Right forelimb (tissue), 1 donor: ENCODE data around the gene CGN.
"Not testable (repeated sequence)": the region's sequence is repeated elsewhere in the genome, so short reads cannot be mapped to it uniquely, and the experiment has no call there.

Source experiments
- DNase-seq: peaks from one replicate; pipeline ENCODE4 v3.0.0-alpha.2; 2018

The CGN gene

DNA sequence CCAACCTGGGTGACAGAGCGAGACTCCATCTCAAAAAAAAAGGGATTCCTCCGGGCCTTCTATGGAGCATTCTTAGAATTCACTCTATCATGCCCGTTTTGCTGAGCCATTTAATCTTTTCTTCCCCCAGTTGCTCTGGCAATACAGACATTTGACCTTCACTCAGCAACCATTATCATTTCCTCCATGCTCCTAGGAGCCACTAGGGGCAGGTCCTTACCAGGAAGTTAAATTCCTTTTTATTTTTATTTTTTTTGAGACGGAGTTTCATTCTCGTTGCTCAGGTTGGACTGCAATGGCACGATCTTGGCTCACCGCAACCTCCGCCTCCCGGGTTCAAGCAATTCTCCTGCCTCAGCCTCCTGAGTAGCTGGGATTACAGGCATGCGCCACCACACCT is 9.7 kb upstream of the CGN start:
- no peak for DNase-seq

DNA sequence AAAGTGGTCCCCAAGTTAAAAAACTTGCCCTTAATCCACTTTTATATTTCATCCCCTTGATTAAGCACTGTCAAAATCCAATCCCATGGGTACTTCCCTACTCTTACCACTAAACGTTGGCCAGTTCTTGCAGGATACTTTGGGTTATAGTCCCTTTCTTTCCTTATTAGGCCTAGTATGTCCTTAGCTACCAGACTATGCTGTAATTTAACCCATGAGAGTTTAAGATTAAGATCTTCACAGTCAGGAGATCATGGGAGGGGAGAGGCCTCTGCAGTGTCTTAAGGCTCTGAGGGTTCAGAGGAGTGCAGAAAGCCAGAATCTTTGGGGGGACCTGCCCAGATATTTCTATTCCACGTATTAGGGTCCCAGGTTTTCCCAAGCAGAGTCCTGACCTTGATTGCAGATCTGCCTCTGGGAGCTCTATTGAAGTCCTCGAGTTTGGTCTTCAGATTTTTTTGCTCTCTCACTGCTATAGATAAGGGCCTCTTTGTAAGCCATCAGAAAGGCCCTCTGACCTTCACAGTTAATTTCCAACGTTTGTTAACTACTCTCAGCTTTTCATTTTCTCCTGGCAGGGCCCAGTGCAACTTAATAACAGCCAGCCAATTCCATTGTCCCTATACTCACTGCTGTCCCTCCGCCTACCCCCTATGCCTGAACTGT is 9.0 kb upstream of the CGN start:
- DNase-seq: no peak

DNA sequence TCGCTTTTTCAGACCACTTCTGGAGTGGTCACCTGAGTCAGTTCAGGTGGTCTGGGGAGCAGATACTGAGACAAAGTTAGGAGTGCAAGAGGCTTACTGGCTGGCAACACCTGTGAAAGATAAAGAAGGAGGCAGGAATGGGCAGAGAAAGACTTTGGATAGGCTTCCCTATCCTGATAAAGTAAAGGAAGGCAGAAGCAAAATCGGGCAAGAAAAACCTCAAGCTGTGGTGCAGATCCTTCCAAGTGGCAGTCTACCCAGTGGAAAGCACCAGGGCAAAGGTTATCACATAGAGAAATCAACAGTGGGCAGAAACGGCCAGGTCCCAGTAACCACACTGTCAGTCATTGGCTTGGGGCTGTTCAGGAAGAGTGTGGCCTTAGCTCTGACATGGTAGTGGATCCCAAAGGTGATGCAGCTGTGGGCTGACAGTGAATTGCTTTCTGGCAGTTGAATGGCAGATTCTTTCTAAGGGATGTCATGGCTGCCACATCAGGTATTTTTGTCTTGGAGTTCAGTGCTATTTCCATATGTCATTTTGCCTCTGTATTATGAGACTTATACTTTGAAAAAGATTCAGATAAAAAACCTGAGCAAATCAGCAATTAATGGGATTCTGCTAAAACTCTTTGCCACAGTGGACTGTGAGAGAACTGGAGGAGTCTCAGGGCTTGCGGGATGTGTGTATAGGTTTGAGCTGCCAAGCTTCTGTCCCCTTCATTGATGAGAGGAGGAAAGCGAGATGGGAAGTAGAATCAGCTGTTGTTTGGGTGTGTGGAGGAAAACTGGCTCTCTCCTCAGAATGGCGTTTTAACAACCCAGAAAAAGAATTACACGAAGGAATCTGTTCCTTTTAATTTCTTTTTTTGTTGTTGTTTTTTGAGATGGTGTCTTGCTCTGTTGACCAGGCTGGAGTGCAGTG is 8.1 kb upstream of the CGN start:
- no peak for DNase-seq

DNA sequence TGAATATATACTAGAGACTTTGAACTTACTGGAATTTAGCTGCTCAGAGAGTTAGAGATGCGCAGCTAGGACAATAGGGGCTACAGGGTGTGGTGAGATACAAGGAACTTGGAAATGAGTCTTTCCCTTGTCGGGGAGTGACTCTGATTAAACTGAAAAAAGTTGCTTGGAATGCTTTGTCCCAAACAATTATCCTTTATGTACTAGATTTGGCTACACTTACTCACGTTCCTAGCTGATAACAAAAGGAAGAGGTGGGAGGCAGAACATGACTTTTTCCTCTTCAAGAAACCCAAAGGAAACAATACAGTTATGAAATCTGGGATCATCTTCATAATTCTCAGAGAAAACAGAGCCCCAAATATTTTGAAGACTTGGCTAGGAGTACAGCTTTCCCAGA is 6.9 kb upstream of the CGN start:
- DNase-seq: no peak

DNA sequence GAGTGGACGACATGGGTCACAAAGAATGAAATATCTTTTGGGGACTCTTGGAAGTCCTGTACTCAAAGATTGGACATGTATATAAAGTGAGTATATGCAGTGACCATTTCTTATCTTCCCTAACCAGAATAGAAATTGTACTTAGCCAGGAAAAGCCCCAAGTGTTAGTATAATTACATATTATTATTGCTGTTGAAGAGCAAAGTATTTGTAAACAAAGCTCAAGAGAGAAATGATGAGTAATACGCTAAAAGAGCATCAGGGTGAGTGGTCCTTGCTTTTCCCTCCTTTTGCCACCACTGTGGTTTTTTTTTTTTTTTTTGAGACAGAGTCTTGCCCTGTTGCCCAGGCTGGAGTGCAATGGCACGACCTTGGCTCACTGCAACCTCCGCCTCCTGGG is 6.4 kb upstream of the CGN start:
- no peak for DNase-seq

DNA sequence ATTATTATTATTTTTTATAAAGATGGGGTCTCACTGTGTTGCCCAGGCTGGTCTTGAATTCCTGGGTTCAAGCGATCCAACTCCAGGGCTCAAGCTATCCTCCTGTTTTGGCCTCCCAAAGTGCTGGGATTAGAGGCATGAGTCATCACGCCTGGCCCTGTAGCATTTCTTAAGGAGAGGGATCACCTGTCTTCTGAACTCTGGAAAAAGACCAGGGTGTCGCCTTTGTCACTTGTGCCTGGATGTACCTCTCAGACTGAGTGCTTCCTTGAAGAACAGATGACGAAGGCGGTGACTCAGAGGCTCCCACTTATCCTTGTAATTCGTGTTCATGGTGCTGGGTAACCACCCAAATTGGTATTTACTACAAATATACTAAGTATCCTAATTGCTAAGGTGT is 2.4 kb upstream of the CGN start:
- no peak for DNase-seq

DNA sequence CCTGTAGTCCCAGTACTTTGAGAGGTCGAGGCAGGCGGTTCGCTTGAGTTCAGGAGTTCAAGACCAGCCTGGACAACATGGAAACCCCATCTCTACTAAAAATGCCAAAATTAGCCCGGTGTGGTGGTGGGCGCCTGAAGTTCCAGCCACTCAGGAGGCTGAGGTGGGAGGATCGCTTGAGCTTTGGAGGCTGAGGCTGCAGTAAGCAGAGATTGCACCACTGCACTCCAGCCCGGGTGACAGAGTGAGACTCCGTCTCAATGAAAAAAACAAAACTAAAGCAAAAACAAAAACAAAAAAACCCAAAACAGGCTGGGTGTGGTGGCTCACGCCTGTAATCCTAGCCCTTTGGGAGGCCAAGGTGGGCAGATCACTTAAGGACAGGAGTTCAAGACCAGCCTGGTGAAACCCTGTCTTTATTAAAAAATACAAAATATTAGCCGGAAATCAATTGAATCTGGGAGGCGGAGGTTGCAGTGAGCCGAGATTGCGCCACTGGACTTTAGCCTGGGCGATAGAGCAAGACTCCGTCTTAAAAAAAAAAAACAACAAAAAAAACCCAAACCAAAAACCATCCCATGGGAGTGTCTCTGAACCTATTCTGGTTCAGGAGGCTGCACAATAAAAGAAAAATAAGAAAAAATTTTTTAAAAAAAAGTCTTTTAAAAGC is 1.7 kb upstream of the CGN start:
- no peak for DNase-seq

DNA sequence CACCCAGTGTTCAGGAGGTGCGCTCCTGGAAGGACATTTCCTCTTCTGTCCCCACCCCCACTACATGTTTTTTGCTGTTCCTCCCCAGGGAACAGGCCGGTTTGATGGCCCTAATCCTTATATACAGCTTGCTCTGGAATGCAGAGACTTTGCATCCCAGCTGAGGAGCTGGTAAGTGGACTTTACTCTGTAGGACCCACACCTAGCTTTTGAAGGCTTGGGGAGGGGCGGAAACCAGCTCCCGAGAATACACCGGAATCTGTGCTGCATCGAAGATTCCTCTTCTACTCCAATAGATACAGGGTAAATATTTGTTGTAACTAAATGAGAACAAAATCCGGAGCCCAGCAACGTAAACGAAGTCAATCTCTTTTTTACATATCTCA is 1.2 kb upstream of the CGN start:
- DNase-seq: no peak

DNA sequence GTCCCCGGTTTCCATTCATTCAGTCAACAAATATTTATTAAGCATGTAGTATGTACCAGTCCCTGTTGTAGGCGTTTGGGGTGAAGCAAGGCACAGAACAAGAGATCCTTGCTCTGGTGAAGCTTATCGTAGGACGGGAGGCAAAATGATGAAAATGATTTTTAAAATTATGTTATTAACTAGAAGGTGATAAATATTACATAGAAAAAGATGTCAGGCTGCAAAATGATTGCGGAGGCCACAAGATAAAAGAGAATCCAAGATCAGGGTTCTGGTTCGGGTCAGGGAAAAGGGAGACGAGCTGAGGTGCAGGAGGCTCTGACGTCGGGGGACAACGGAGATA is 602 bp upstream of the CGN start:
- no peak for DNase-seq

DNA sequence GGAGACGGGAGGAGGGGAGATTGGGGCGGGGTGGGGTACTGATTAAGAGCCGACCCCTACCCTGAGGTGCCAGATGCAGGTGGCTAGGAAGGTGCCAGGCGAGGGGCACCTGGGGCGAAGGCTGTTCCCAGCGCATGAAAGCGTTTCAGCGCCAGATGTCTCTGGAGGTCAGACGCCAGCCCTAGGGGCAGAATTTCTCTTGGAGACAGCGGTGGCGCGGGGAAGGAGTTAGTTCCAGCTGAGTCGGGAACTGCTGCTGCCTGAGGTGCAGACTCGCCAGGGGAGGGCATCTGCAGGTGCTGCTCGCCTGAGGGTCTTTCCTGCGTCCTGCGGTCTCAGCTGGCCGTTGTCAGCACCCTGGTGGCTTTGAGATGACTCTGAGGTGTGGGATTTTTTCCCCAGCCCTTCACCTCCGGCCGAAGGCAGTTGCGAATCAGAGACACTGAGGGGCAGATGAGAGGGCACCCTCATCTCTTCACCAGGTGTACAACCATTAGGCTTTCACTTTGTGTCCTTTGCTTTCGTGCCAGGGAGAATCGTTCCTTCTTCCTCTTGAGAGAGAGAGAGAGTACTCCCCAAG is 539 bp downstream of the CGN start:
- no peak for DNase-seq

DNA sequence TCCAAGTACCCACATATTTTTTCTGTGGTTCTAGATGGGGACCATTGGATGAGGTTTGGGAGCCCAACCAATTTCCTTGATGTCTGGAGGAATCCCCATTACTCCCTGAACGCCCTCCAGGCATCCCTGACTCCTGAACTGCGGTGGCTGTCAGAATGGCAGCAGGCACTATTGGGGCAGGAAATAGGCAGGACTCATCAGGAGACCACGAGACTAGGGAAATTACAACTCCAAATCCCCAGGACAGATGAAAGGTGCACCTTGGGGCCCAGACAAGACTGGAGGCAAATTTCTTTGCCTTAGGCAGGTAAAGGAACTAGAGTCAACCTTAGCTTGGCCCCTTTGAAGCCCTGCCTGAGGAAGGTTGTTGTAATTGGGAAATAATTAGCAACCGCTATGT is 1.1 kb downstream of the CGN start:
- DNase-seq: no peak

DNA sequence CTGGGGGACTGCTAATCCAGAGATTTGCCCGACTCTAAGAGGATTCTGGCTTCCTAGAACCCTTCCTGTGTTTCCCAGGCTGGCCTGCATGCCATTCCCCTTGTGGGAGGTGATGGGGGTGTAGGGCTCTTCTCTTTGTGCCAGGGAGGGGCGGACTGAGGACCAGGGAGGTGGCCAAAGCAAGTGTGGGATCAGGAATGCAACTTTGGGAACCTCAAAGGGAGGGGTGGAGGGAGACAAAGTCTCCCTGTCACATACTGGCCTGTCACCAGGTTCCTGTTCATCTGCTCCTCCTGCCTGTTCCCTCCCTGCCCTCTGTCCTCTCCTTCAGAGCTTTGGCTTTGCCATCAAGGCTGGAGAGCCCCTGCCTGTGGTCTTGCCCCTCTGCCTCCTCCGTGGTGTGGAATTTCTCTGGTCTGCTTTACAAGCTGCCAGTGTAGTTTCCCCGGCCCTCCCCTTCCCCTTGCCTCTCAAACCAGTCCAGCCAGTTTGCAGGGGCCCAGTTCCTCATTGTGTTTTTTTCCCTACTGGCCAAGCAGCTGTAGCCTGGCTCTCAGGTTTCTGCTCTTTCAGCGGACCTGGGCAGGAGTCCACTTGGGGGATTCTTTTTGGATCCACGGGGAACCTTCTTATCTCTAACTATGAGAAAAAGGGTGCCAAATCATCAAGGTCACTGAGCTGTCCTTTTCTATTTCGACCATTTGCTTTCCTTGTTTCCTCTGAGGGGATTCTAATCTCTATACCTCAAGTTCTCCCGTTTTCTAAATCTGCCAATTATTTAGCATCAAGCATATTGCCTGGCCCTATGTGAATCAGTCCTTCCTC is 1.8 kb downstream of the CGN start:
- DNase-seq: no peak

DNA sequence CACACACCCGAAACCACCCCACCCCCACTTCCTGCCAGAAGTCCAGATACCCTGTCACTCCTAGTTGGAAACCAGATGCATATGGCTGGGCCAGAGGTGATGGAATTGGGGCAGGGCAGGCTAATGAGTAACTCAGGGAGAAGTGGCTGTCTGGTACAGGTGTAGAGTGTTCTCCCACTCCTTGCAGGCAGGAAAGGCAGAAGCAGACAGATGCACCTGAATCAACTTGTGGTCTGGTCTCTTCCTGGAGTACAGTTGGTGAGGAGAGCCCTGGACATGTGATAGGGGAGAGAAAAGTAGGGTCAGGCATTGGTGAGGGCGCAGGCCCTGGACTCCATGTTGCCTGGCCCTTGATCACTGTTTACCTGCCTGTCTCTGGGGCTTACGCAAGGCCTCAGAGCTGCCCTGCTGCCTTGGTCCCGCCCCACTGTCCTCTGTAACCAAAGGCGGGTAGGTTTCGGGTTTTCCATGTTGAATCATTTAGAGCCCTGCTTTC is 2.5 kb downstream of the CGN start:
- no peak for DNase-seq

DNA sequence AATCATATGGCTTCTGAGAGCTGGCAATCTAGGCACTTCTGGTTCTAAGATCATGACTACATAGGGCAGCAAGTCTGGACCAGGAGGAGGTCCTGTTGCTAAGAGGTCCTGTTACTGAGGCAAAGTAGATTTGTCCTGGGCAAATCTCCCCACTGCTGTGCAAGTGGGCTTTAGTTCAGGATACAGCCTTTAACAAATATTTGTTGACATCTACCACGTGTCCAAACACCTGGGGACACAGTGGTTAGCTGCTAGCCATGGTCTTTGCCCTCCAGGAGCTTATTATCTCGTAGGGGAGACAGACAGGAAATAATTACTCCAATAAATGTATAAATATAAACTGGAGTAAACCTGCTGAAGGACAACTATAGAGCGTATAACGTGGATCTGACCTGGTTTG is 3.2 kb downstream of the CGN start:
- no peak for DNase-seq

DNA sequence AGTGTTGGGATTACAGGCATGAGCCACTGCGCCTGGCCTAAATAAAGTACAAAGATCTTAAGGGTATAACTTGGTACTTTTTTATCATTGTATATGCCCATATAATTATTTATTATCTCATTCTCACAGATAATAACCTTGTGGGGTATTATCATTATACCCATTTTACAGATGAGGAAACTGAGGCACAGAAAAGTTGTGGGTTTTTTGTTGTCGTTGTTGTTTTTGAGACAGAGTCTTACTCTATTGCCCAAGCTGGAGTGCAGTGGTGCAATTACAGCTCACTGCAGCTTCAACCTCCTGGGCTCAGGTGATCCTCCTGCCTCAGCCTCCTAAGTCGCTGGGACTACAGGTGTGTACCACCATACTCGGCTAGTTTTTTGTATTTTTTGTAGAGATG is 4.1 kb downstream of the CGN start:
- DNase-seq: no peak

DNA sequence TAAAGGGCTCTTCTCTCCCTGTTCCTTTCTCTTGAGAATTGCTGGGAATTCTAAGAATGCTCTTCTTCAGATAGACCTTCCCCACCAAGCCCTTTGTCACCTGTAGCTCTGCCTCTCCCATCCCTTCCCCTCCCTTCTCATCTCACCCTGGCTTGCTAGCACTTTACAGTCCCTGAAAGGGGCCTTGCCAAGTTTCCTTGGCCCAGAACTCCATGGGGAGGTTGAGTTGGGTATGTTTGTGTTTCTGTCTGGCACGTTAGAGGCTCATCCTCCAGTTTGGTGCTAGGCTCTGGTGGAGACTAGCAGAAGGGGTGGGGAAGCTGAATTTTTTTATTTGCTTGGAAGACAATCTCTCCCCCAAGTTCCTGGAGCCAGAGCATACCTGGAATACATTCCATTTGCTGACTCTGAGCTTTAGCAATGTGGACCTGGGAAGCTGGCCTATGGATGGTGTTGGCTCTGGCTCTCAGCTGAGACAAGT is 4.9 kb downstream of the CGN start:
- DNase-seq: no peak

DNA sequence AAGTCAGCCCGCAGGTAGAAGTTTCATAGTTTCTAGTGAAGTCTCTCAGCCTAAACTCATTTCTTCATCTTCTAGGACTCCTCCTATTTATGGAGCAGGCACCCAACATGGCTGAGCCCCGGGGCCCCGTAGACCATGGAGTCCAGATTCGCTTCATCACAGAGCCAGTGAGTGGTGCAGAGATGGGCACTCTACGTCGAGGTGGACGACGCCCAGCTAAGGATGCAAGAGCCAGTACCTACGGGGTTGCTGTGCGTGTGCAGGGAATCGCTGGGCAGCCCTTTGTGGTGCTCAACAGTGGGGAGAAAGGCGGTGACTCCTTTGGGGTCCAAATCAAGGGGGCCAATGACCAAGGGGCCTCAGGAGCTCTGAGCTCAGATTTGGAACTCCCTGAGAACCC is 7.2 kb downstream of the CGN start:
- no peak for DNase-seq

DNA sequence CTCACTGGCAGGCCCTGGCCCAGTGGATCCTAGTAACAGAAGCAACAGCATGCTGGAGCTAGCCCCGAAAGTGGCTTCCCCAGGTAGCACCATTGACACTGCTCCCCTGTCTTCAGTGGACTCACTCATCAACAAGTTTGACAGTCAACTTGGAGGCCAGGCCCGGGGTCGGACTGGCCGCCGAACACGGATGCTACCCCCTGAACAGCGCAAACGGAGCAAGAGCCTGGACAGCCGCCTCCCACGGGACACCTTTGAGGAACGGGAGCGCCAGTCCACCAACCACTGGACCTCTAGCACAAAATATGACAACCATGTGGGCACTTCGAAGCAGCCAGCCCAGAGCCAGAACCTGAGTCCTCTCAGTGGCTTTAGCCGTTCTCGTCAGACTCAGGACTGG is 7.7 kb downstream of the CGN start:
- no peak for DNase-seq

DNA sequence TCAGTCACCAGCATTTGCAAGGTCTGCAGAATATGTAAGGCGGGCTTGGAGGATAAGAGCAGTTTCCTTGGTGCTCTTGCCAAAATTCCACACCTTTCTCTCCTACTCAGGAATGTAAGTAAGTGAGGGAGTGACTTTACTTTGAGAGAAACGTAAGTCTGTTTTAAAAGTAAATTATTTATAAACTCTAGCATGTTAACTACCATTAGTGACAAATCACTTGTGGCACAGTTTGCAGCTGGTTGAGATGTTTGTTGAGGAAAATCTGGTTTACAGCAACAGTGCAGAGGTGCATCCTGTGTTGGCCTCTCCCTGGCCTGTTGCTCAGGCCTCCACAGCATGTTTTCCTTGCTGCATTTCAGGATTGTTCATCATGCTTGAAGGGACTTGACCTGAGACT is 8.5 kb downstream of the CGN start:
- no peak for DNase-seq

DNA sequence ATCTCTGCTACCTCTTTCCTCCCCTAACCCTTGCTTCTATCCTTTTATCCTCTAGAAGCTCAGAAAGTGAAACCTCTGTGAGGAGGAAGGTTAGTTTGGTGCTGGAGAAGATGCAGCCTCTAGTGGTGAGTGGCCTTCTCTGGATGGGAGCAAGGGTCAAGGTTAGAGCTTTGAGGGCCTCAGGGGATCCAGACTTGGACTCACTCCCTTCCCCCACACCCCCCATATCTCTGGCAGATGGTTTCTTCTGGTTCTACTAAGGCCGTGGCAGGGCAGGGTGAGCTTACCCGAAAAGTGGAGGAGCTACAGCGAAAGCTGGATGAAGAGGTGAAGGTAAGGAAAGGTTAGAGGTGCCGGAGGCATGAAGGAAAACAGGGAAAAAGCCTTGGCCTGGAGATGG is 9.2 kb downstream of the CGN start:
- no peak for DNase-seq

DNA sequence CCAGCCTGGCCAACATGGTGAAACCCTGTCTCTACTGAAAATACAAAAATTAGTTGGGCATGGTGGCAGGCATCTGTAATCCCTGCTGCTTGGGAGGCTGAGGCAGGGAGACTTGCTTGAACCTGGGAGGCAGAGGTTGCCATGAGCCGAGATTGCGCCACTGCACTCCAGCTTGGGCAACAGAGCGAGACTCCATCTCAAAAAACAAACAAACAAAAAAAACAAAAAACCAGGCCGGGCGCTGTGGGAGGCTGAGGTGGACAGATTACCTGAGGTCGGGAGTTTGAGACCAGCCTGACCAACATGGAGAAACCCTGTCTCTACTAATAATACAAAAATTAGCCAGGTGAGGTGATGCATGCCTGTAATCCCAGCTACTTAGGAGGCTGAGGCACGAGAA is 11.2 kb downstream of the CGN start:
- not testable (repeated sequence) for DNase-seq

DNA sequence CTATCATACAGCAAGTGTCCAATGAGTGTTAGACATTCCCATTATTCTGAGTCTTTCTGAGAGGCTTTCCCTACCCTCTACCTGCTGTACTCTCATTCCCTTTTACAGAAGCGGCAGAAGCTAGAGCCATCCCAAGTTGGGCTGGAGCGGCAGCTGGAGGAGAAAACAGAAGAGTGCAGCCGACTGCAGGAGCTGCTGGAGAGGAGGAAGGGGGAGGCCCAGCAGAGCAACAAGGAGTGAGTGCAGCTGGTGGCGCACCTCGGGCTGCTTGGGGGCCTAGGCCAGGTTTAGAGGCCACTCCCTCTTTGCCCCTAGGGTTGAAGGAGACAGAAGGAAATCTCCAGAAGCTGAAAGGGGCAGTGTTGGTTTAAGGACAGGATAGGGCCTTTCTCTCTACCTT is 12.1 kb downstream of the CGN start:
- no peak for DNase-seq

DNA sequence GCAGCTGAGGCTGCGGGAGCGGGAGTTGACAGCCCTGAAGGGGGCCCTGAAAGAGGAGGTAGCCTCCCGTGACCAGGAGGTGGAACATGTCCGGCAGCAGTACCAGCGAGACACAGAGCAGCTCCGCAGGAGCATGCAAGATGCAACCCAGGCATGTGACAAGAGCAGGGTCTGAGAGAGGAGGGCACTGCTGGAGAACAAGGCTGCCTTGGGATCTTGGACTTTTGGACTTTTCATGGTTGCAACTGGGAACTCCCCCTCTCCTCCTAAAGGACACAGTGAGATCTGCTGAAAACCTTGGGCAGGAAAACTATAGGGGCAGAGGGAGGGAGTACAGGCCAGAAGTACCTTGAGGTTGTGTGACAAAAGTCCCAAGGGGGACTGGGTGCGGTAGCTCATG is 13.5 kb downstream of the CGN start:
- DNase-seq: no peak
